ENCODE measurements around the gene WDFY3.

The WDFY3 gene

DNA sequence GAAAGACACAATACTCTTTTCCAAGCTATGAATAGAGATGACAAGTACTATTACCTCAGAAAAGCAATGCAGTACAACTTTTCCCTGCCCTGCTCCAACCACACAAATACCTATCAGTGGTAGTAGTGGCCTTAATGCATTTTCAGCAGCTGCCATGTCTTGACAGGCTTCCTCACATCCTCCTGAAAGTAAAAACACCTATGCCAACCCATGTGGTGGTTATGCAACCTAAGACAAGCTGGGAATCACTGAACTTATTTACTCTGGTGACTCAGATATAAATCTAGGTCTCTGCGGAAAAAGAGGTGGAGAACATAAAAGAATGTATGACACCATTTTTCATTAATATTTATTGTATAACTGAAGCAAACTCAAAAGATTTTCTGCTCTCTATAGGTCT lies 14.5 kb downstream of the WDFY3 start:
- no peak for DNase-seq

DNA sequence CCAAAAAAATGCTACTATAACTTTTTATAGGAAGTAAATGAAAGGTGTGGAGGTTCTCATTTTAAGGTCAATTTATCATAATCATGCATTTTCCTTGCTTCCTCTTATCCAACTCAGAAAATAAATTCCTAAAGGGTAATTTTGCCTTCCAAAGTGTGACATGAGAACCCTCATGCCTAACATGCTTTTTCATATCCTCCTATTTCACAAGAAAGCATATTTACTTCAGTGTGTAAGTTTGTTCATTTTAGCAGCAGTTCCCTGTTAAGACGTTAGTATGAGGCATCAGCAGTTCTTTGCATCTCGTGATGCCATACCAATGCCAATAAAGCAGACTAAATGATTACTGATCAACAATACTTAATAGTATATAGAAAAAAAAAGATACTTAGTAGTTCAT lies 18.4 kb downstream of the WDFY3 start:
- DNase-seq = no peak

DNA sequence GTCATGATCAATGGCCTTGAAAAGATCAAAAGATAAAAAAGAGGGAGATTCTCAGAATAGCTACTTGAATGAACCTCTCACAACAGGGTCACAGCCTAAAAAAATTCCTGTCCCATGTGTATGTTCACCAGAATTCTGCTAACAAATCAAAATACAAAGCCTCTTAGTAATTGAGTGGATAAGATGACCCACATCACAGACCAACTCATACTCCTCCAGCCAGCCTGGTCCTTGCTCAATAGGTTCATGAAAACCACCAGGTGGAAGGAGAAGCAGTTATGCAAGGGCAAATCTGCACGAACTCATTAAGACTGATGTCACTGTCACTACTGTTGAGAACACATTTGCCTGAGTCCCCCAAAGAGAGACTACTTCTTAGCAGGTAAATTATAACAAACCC lies 21.5 kb downstream of the WDFY3 start:
- DNase-seq = no peak

DNA sequence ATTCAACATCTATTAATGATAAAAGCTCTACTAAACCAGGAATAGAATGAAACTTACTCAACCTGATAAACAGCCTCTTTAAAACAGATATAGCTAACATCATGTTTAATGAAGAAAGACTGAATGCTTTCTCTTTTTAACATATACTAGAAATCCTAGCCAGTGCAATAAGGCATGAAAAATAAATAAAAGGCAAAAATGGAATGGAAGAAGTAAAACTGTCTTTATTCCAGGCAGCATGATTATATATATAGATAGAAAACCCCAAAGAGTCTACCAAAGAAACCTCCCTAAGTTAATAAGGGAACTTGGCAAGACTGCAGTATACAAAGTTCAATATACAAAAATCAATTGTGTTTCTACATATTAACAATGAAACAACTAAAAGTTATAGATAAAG lies 25.5 kb downstream of the WDFY3 start:
- no peak for DNase-seq

DNA sequence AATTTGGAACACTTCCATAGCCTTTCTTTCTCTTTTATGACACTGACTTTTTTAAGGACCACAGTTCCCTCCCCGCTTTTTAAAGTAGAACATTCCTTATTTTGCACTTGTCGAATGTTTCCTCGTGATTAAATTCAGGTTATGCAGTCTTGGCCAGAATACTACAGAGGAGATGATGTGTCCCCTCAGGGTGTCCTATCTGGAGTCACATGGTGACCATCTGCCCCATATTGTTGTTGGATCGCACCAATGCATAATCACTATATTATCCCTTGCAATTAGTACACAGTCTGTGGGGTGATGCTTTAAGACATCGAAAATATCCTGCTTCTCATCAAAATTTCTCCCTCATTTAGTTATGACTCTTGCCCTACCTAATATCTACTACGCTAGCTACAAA lies 27.4 kb downstream of the WDFY3 start:
- no peak for DNase-seq

DNA sequence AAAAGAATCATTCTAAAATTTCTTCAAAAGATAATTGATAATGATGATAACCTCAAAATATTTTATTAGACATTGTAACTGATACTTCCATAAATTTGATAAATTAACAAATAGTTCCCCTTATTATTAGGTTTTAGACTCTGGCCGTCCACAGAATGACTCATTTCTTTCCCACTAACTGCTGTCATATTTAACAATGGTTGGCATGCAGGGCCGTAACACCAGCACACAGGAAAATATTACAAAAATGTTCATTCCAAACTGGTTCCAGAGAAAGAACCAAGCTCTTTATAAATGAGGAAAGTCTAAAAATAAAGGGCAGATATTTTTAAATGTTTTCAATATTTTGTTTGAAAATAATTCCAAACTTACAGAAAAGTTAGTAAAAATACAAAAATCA lies 28.2 kb downstream of the WDFY3 start:
- no peak for DNase-seq

DNA sequence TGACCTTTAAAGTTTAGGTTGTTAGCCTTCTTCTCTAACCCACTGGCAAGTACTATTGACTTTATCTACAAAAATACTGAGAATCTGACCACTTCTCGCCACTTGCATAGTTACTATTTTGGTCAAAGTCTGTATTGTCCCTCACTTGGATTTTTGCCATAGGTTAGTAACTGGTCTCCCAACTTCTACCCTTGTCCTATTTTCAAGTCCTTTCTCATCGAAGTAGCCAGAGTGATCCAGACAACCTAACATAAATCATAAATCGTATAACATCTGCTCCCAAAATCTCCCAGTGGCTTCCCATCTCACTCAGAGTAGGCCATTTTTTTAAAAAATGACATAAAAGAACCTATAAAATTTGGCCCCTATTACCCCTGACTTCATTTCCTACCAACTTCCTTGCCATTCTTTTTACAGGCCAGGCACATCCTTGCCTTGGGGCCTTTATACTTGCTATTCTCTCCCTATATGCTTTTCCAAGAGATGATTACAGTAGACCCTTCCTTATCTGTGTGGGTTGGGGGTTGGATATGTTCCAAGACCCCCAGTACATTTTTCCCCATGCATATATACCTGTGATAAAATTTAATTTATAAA lies 29.0 kb downstream of the WDFY3 start:
- no peak for DNase-seq

DNA sequence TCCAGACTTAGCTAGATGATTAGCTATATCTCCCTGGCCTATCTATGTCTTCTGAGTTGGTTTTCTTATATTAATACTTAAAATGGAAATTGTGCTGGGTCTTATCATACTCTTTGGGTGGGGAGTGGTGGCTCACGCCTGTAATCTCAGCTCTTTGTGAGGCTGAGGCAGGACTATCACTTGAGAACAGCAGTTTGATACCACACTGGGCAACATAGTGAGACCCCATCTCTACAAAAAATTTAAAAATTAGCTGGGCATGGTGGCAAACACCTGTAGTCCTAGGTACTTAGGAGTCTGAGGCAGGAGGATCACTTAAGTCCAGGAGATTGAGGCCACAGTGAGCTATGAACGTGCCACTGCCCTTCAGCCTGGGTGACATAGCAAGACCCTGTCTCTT lies 30.4 kb downstream of the WDFY3 start:
- DNase-seq = no peak

DNA sequence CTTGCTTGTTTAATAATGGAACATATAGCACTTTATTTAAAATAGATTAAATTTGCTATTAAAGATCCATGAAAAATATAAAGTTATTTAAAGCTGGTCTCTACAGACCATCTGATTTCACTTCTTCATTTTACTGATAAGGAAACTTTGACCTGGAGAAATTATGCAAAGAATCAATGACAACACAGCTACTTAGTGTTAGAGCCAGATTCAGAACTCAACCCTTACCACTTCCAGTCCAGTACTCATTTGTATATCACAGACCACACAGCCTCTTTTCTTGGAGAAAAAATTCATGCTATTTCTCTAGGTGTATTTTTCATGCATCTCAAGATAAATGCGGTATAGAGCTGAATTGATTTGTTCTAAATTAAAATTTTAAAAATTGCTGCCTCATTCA lies 34.0 kb downstream of the WDFY3 start:
- no peak for DNase-seq

DNA sequence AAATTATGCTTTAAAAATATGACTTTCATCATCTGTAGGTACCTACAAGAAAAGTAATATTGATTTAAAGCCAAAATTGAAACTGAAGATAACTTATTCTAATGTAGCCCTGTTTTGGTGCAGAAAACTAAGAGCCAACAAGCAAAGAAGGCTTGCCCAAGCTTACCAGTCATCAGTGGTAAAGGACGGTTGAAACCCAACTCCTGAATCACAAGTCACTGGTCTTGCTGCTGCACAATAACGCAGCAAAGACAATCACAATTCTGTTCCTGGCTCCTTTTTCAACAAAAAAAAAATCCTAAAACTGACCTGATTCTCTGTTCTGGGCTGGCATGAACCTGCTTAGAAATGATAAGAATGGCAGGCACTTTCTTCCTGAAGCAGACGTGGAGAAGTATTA lies 34.5 kb downstream of the WDFY3 start:
- DNase-seq = no peak

DNA sequence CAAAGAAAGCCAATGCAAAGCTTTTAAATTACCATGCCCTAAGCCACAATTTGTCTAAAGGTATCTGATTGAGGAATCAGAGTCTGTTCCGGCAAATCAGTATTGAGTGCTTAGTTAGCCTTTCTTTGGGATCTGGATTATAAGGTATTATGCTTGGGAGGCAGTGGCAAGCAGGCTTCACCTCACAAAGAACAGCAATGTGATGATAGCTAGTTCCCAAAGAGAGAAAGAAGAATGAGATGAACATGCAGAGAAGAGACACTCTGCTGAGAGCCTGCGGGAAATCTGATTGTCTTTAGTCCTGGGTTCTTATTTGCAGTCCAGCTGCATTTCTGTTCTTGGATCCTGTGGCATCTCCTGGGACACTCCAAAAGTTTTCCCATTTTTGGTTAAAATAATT lies 35.2 kb downstream of the WDFY3 start:
- no peak for DNase-seq

DNA sequence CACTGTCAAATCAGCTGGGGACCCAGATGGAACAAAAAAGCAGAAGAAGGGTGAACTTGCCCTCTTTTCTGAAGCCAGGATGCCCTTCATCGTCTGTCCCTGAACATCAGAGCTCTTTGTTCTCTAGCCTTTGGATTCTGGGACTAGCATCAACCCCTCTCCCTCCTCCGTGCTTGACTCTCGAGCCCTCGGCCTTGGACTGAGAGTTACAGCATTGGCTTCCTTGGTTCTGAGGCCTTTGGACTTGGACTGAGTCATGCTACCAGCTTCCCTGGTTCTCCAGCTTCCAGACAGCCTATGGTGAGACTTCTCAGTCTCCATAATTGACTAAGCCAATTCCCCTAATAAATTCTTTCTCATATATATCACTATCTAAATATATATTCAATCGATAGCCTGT lies 38.4 kb downstream of the WDFY3 start:
- no peak for DNase-seq

DNA sequence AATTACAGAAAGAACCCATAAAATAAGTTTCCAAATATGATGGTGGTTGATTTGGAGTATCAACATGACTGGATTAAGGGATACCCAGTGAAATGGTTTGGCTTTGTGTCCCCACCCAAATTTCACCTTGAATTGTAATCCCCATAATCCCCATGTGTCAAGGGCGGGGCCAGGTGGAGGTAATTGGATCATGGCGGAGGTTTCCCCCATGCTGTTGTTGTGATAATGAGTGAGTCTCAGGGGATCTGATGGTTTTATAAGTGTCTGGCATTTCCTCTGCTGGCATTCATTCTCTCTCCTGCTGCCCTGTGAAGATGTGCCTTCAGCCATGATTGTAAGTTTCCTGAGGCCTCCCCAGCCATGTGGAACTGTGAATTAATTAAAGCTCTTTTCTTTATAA lies 39.1 kb downstream of the WDFY3 start:
- DNase-seq = no peak

DNA sequence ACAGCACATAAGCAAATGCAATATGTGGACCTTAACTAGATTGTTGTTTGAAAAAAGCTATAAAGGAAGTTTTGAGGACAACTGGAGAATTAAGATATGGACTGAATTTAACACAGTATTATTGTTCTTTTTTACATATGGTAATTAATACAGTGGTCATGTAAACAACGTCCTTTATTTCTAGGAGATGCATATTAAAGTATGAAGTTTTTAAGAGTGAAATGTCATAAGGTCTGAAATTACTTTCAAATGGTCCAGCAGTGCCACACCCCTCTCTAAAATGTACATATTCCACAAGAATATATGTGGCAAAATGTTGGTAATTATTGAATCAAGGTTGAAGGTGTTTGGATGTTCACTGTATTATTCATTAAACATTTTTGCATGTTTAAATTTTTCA lies 40.9 kb downstream of the WDFY3 start:
- no peak for DNase-seq

DNA sequence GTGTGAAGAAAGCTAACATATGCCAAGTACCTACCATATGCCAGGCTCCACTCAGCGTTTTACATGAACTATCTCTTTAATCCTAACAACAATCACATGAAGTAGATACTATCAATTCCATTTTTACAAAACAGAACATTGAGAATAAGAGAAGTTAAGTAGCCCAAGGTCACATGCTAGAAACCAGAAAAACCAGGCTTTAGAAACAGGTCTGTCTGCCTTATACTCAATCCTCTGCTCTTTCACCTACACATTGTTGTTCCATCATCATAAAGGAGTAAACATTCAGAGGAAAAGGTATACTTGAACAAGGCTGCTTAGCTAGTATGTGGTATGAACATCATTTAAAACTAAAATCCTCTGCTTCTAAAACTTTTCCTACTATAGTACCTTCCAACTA lies 42.1 kb downstream of the WDFY3 start:
- DNase-seq = no peak

DNA sequence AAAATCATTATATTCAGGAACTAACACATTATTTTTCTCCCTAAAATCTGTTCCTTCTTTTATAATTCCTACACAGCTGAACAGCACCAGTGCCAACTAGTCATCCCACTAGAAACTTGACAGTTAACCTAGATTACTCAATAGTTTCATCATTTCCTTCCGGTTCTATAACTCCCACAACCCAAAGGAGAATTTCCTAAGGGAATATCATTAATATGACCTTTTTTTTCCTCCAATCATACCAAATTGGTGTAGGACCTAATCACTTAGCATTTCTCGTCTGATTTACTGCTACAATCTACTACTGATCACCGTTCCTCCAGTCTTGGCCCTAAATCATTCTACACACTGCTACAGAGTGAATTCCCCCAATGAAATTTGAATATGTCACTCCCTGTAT lies 45.9 kb downstream of the WDFY3 start:
- DNase-seq = no peak

DNA sequence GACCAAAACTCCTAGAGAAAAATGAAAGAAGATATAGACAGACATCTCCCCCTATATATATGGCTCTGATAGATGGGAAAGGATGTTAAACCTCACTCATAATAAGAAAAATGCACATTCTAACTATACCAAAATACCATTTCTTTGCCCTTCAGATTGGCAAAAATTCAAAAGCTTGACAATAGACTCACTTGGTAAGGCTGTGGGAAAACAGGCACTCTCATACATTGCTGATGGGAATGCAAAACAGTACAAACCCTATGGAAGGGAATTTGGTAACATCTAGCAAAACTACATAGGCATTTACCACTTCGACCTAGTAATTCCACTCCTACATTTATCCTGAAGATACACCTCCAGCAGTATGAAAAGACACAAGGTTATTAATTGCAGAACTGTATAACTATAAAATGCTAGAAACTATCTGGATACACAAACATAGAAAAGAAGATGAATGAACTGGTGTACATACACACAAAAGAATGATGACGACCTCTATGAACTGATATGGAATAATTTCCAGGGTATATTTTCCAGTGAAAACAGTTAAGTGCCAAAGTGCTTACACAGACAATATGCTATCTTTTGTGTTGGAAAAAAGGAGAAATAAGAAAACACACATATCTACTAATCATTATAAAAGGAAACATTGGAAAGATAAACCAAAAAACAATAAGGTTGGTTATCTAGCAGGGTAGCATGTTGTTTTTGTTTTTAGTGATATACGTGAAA lies 48.5 kb downstream of the WDFY3 start:
- DNase-seq = no peak

DNA sequence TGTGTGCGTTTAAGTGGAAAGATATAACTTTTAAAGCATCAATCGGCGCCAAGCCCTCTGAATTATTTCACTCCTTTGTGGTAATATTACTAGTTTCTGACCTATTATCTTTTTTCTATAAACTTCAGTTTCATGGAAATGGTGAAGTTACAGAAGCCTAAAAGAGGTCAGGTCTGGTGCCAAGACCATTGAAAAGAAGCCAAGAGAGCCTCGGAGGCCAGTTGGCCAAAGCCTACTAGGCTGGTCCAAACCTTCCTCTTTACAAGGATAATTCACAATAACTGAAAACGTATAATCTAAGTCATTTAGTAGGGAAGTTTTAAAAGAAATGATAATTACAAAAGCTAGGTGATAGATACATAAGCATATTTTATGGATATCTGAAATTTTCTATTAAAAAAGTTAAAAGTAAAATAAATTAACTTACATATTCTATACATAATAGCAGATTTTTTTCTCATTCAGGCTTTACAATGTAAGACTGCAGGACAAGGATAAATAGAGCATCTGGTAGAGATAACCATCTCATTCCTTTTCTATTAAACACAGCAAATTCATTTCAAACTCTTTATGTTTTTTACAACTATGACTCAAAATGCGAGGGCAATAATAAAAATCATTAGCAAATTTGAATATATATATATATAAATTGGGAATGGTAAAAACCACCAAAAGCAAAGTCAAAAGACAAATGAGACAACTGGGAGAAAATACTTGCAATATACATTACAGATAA lies 49.2 kb downstream of the WDFY3 start:
- no peak for DNase-seq

DNA sequence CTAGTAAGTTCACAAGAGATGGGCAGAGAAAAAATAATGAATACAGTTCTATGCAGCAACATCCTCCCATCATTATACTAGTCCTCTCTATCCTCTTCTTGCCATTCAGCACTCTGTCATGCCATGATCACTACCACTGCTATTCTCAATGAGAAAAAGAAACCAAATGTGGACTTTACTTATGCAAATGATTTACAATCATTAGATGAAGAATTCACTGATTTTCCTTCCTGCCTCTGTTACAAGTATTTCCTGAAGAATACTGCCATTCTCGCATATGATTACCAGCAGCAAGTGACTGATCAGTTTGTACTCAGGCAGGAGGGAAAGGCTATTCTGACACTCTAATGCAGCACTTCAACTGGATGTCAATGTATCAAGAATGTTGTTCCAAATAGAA lies 50.3 kb downstream of the WDFY3 start:
- no peak for DNase-seq

DNA sequence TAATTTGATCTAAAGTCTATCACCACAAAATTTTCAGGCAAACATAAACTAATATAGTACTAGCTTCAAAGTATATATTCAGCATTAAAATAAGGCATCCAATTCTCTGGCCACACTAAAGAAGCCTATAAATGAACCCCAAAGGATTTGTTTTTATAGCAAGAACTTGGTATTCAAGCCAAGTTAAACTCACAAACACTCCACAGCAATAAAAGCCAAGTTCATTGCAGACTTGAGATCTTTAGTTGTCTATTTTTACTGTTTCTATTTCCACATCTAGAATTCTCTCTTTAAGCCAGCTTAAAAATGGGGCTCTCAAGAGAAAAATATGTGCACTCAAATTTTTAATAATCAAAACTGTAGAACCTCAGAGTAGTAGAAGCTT lies 51.1 kb downstream of the WDFY3 start:
- no peak for DNase-seq

DNA sequence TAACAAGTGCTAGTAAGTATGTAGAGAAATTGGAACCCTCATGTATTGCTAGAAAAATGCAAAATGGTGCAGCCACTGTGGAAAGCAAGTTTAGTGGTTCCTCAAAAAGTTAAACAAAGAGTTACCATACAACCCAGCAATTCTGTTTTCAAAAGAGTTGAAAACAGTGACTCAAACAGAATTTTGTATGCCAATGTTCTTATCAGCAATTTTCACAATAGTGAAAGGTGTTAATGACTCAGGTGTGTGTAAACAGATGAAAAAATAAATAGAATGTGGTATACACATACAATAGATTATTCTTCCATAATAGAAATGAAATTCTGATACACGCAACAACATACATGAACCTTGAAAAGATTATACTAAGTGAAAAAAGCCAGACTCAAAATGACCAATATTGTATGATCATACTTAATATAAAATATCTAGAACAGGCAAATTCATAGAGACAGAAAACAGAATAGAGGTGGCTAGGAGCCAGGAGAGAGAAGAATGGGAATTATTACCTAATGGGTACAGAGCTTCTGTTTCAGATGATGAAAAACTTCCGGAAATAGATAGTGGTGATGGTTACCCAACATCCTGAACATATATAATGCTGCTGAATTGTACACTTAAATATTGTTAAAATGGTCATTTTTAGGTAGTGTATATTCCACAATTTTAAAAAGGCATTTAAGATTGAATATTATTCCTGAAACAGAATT lies 51.6 kb downstream of the WDFY3 start:
- no peak for DNase-seq

DNA sequence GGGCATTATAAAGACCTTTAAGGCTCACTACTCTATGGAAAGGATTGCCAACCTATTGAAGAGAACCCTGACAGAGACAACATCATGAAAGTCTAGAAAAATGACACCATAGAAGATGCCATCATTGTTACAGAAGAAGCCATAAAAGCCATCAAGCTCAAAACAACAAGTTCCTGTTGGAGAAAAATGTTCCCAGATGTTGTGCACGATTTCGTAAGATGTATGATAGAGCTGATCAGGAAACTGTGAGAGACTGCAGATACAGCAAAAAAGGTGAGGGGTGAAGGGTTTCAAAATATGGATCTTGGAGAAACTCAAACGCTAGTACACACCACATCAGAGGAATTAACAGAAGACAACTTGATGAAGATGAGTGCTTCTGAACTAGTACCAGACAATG lies 53.3 kb downstream of the WDFY3 start:
- DNase-seq = no peak

DNA sequence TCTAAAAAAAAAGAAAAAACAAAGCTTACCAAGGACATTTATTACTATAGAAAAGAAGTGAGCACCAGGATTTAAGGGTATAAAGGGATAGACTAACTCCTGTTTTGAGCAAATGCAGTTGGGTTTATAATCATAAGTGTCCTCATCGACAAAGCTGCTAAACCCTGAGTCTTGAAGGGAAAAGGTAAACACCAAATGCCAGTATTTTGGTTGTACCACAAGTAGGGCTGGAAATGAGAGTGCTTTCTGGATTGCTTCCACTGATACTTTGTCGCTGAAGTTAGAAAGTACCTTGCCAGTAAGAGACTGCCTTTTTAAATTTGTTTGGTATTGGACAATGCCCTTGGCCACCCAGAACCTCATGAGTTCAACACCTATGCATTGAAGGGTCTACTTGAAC lies 53.7 kb downstream of the WDFY3 start:
- DNase-seq = no peak

DNA sequence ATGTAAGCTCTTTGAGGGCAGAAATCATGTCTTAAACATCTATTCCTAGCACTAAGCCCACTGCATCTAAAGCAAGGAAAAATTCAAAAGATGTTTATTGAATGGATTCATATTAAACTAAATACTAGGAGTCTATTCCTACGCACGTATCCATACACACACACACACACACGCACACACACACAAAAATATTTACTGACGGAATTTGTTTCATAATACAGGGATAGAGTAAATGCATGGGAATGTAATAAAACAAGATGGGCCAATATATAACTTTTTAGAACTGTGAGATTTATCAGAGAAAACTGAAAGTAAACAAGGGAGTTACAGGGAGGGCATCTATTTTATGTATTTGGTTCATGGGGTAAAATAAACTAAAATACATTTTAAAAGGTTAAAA lies 57.6 kb downstream of the WDFY3 start:
- DNase-seq = no peak

All from stimulated activated CD4-positive, alpha-beta T cell treated with anti-CD3 and anti-CD28 coated beads, Interleukin-1b, Interleukin-23, amount 100 ng/mL, for 48 hours (primary cell).